ENCODE results near the gene ARL11. TPM values are rescaled to one million over a fixed set of nuclear protein-coding genes. Genes with fewer than 3 reads are reported as not detected.
A peak's percentile ranks its signal among the peaks of the same experiment; 100 is the strongest.
"Not testable (repeated sequence)": the region's sequence is repeated elsewhere in the genome, so short reads cannot be mapped to it uniquely, and the experiment has no call there.

ARL11 gene
- total RNA-seq, 1 donor from 2014 or later, result under 0.01 TPM

- not testable (repeated sequence) for H3K4me3 ChIP-seq (ENCODE audit: low read length in 3 of 3); H3K27ac ChIP-seq (ENCODE audit: low read depth, low read length); H3K36me3 ChIP-seq (ENCODE audit: control insufficient read depth in 3 of 3, insufficient read depth in 3 of 3, low read length in 3 of 3); H3K4me1 ChIP-seq (ENCODE audit: control insufficient read depth in 3 of 3, insufficient read depth in 3 of 3, low read length in 3 of 3); H3K9me3 ChIP-seq (ENCODE audit: control insufficient read depth in 3 of 3, low read length in 3 of 3); H3K9ac ChIP-seq (ENCODE audit: low read depth in 1 of 3, low read length in 3 of 3); H3K27me3 ChIP-seq (ENCODE audit: control insufficient read depth in 3 of 3, insufficient read depth in 3 of 3, low read length in 3 of 3)
Measured at GRCh38 chr13:49612042-49612441, 16.3 kb upstream of the ARL11 start.

DNA sequence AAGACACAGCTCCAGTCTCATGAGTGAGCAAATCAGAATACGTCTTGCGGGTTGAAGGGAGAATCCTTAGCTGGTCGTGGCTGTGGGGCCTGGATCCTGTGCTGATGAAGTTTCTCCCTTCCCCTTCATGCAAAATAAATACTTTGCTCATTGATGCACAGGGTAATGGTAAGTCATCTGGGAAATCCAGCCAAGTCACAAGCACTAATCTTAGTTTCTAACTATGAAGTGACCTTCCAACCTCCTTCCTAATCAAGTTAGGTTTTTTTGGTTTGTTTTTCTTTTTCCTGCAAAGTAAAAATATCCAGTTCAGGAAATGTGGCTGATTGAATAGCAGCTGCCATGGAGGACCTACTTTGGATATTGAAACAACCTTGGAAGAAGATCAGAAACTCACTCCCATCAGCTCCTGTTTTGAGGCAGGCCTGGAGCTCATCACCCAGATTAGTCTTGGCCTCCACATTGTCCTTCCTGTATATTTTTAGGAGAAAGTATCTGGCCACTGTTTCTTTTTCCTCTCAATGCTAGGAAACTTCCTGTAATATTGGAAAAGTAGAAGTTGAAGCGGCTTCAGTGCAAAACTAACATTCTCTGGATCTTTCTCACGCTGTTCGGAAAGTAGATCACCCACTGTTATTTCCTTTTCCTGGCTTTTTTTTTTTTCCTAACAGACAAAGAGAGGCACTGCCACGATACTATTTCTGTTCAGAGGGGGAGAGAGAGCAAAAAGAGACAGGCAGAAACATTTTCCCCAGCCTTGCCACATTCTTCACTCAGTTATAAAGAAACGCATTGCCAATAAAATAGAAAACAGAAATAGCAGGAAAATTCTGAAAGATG is 12.3 kb upstream of the ARL11 start:
- H3K9ac ChIP-seq (ENCODE audit: low read depth in 1 of 3, low read length in 3 of 3), result no peak overlapping the region
- H3K27ac ChIP-seq (ENCODE audit: low read depth, low read length), result peak overlapping the region; percentile 36

DNA sequence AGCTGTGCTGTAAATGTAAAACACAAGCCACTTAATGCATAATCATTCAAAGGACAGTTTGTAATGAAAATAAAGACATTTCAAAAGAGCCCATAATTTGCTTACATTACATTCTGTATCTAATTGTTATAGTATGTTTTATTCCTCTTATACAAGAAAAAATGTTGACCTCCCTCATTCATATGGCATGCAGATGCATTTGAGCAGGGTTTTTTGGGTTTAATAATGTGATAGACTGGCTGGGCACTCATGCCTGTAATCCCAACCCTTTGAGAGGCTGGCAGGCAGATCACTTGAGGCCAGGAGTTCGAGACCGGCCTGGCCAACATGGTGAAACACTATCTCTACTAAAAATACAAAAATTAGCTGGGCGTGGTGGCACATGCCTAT is 11.6 kb upstream of the ARL11 start:
- no peaks in the 10 kb centered on the region for H3K9me3 ChIP-seq (ENCODE audit: control insufficient read depth in 3 of 3, low read length in 3 of 3)
- no peak overlapping the region for H3K9ac ChIP-seq (ENCODE audit: low read depth in 1 of 3, low read length in 3 of 3)
- no peaks in the 10 kb centered on the region for H3K27me3 ChIP-seq (ENCODE audit: control insufficient read depth in 3 of 3, insufficient read depth in 3 of 3, low read length in 3 of 3)
- H3K4me1 ChIP-seq (ENCODE audit: control insufficient read depth in 3 of 3, insufficient read depth in 3 of 3, low read length in 3 of 3), result peaks cover 0 to 4% (median 3%) of the 10 kb centered on the region in 3 donors
- peak overlapping the region; percentile 36 for H3K27ac ChIP-seq (ENCODE audit: low read depth, low read length)
- no peak overlapping the region for H3K4me3 ChIP-seq (ENCODE audit: low read length in 3 of 3)
- H3K36me3 ChIP-seq (ENCODE audit: control insufficient read depth in 3 of 3, insufficient read depth in 3 of 3, low read length in 3 of 3), result no peaks in the 10 kb centered on the region

More for the DNA sequence above, 12.3 kb upstream of the ARL11 start:
- no peaks in the 10 kb centered on the region for H3K27me3 ChIP-seq (ENCODE audit: control insufficient read depth in 3 of 3, insufficient read depth in 3 of 3, low read length in 3 of 3)
- peaks cover 0 to 4% (median 3%) of the 10 kb centered on the region in 3 donors for H3K4me1 ChIP-seq (ENCODE audit: control insufficient read depth in 3 of 3, insufficient read depth in 3 of 3, low read length in 3 of 3)
- no peak overlapping the region for H3K4me3 ChIP-seq (ENCODE audit: low read length in 3 of 3)
- H3K9me3 ChIP-seq (ENCODE audit: control insufficient read depth in 3 of 3, low read length in 3 of 3), result no peaks in the 10 kb centered on the region
- H3K36me3 ChIP-seq (ENCODE audit: control insufficient read depth in 3 of 3, insufficient read depth in 3 of 3, low read length in 3 of 3), result no peaks in the 10 kb centered on the region

GRCh38 chr13:49620170-49620621 is 8.1 kb upstream of the ARL11 start:
- Histone ChIP-seq H3K4me3 (ENCODE audit: low read length in 3 of 3) (peak overlapping the region in 1 of 3 donors; percentile 21), H3K9ac (ENCODE audit: low read depth in 1 of 3, low read length in 3 of 3) (no peak overlapping the region), H3K27me3 (ENCODE audit: control insufficient read depth in 3 of 3, insufficient read depth in 3 of 3, low read length in 3 of 3) (no peaks in the 10 kb centered on the region), H3K36me3 (ENCODE audit: control insufficient read depth in 3 of 3, insufficient read depth in 3 of 3, low read length in 3 of 3) (no peaks in the 10 kb centered on the region), H3K4me1 (ENCODE audit: control insufficient read depth in 3 of 3, insufficient read depth in 3 of 3, low read length in 3 of 3) (peaks cover 0 to 6% (median 3%) of the 10 kb centered on the region in 3 donors), H3K9me3 (ENCODE audit: control insufficient read depth in 3 of 3, low read length in 3 of 3) (no peaks in the 10 kb centered on the region), H3K27ac (ENCODE audit: low read depth, low read length) (no peak overlapping the region)

DNA sequence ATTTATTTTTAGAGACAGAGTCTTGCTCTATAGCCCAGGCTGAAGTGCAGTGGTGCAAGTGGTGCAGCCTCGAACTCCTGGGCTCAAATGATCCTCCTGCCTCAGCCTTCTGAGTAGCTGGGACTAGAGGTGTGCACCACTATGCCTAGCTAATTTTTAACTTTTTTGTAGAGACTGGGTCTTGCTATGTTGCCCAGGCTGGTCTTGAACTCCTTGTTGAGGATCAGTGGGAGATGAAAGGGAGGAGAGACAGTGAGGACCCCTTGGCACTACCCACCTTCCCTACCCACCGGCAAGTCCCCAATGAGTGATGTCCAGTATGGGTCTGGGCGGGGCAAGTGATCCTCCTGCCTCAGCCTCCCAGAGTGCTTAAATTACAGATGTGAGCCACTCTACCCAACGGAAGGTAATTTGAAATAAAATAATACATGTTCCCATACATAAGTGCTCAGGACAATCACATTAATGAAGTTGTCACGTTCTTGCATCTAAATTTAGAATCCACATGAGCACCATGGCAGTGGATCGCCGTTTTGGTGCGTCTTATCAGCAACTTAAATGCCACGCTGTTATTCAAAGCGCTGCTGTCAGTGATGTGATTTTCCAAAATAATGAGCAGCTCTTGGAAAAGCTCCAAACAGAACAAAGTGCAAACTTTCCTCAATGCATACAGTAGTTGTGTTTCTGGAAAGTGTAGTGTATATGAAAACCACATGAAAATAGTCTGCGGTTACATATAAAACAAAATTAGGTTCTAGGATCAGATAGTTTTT is 5.9 kb upstream of the ARL11 start:
- no peak overlapping the region for H3K4me3 ChIP-seq (ENCODE audit: low read length in 3 of 3)
- H3K9ac ChIP-seq (ENCODE audit: low read depth in 1 of 3, low read length in 3 of 3), result no peak overlapping the region
- peaks cover 0 to 3% (median 0%) of the 10 kb centered on the region in 3 donors for H3K4me1 ChIP-seq (ENCODE audit: control insufficient read depth in 3 of 3, insufficient read depth in 3 of 3, low read length in 3 of 3)
- no peaks in the 10 kb centered on the region for H3K9me3 ChIP-seq (ENCODE audit: control insufficient read depth in 3 of 3, low read length in 3 of 3)
- H3K36me3 ChIP-seq (ENCODE audit: control insufficient read depth in 3 of 3, insufficient read depth in 3 of 3, low read length in 3 of 3), result no peaks in the 10 kb centered on the region
- H3K27me3 ChIP-seq (ENCODE audit: control insufficient read depth in 3 of 3, insufficient read depth in 3 of 3, low read length in 3 of 3), result no peaks in the 10 kb centered on the region
- H3K27ac ChIP-seq (ENCODE audit: low read depth, low read length), result no peak overlapping the region

DNA sequence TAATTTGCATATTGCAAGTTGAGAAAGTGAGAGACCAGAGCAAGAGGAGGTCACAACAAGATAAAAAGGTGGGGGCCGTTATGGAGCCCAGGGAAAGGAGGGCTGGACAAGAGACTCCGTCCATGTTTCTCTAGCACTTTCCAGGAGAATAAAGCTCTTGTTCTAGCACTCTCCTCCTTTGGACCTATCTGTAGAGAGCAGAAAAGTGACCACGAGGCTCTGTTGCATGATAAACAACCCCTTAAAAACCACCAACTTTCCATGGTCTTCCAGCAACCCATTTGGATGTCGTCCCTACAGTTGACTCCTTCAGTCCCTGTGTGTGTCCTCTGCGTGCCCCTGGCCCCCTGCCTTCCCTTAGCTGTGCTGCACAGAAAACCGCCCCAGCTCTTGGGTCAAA is 4.1 kb upstream of the ARL11 start:
- H3K27ac ChIP-seq (ENCODE audit: low read depth, low read length), result no peak overlapping the region
- H3K36me3 ChIP-seq (ENCODE audit: control insufficient read depth in 3 of 3, insufficient read depth in 3 of 3, low read length in 3 of 3), result no peaks in the 10 kb centered on the region
- H3K27me3 ChIP-seq (ENCODE audit: control insufficient read depth in 3 of 3, insufficient read depth in 3 of 3, low read length in 3 of 3), result no peaks in the 10 kb centered on the region
- peaks cover 0 to 3% (median 1%) of the 10 kb centered on the region in 3 donors for H3K4me1 ChIP-seq (ENCODE audit: control insufficient read depth in 3 of 3, insufficient read depth in 3 of 3, low read length in 3 of 3)
- no peak overlapping the region for H3K4me3 ChIP-seq (ENCODE audit: low read length in 3 of 3)
- H3K9ac ChIP-seq (ENCODE audit: low read depth in 1 of 3, low read length in 3 of 3), result no peak overlapping the region
- no peaks in the 10 kb centered on the region for H3K9me3 ChIP-seq (ENCODE audit: control insufficient read depth in 3 of 3, low read length in 3 of 3)

DNA sequence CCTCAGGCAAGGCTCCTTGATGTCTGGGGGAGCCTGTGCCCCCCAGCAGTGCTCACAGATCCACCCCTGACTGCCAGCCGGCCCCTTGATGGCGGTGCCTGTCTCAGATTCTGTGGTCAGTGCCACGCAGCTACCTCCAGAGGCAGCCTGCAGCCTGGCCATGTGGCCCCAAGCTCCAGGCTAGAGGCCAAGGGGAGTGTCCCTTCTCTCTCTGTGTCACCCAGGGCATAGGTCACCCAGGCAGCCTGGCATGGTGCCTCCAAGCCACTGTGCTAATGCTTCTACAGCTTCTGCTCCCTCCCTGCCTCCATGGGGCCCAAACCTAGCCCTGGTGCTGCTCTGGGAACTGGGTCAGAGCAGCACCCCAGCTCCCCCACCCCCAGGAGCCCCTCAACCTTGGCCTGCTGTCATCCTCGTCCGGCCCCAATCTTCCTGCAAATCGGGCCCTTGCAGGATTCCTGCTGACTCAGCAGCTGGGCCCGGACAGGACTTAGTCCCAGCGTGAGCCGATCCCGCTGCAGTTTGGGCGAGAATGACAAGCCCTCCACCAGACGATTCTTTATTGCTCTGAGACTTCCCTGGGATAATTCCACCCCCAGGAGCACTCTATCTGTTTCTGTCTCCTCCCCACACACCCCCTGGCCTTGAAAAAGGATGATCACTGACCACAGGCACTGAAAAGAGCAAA is 2.8 kb upstream of the ARL11 start:
- Histone ChIP-seq H3K27ac (ENCODE audit: low read depth, low read length) (no peak overlapping the region), H3K27me3 (ENCODE audit: control insufficient read depth in 3 of 3, insufficient read depth in 3 of 3, low read length in 3 of 3) (no peaks in the 10 kb centered on the region), H3K4me1 (ENCODE audit: control insufficient read depth in 3 of 3, insufficient read depth in 3 of 3, low read length in 3 of 3) (peaks cover 0 to 8% (median 3%) of the 10 kb centered on the region in 3 donors), H3K9me3 (ENCODE audit: control insufficient read depth in 3 of 3, low read length in 3 of 3) (no peaks in the 10 kb centered on the region), H3K36me3 (ENCODE audit: control insufficient read depth in 3 of 3, insufficient read depth in 3 of 3, low read length in 3 of 3) (no peaks in the 10 kb centered on the region), H3K9ac (ENCODE audit: low read depth in 1 of 3, low read length in 3 of 3) (no peak overlapping the region), H3K4me3 (ENCODE audit: low read length in 3 of 3) (no peak overlapping the region)

DNA sequence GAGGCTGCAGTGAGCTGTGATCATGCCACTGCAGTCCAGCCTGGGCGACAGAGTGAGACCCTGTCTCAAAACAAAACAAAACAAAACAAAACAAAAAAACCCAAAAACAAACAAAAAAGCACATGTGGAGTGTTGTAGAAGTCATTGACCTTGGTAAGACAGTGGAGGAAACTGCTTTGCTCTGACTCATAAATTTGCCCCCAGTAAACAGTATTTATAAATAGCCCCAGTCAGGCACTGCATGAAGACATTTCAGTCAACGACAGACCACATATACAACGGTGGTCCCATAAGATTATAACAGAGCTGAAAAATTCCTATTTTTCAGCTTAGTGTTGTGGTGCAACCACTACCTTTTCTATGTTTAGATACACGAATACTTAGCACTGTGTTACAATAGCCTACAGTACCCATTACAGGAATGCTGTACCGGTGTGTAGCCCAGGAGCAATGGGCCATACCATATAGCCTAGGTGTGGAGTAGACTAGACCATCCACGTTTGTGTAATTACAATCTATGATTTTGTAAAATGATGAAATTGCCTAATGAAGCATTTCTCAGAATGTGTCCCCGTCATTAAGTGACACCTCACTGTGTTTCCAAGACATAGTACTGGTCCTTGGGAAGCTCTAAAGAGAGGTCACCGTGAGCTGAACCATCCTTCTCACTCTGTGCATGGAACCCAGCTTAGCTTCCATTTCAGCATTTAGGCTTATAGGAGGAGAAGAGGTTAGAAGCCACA is 1.1 kb downstream of the ARL11 start:
- H3K4me1 ChIP-seq (ENCODE audit: control insufficient read depth in 3 of 3, insufficient read depth in 3 of 3, low read length in 3 of 3), result peaks cover 0 to 8% (median 0%) of the 10 kb centered on the region in 3 donors
- no peak overlapping the region for H3K9ac ChIP-seq (ENCODE audit: low read depth in 1 of 3, low read length in 3 of 3)
- no peaks in the 10 kb centered on the region for H3K9me3 ChIP-seq (ENCODE audit: control insufficient read depth in 3 of 3, low read length in 3 of 3)
- H3K4me3 ChIP-seq (ENCODE audit: low read length in 3 of 3), result peak overlapping the region in 1 of 3 donors; percentile 9
- H3K36me3 ChIP-seq (ENCODE audit: control insufficient read depth in 3 of 3, insufficient read depth in 3 of 3, low read length in 3 of 3), result no peaks in the 10 kb centered on the region
- H3K27ac ChIP-seq (ENCODE audit: low read depth, low read length), result no peak overlapping the region
- no peaks in the 10 kb centered on the region for H3K27me3 ChIP-seq (ENCODE audit: control insufficient read depth in 3 of 3, insufficient read depth in 3 of 3, low read length in 3 of 3)

- H3K36me3 ChIP-seq (ENCODE audit: control insufficient read depth in 3 of 3, insufficient read depth in 3 of 3, low read length in 3 of 3), result no peaks in the 10 kb centered on the region
- no peak overlapping the region for H3K4me3 ChIP-seq (ENCODE audit: low read length in 3 of 3)
- no peaks in the 10 kb centered on the region for H3K27me3 ChIP-seq (ENCODE audit: control insufficient read depth in 3 of 3, insufficient read depth in 3 of 3, low read length in 3 of 3)
- H3K9ac ChIP-seq (ENCODE audit: low read depth in 1 of 3, low read length in 3 of 3), result no peak overlapping the region
- H3K27ac ChIP-seq (ENCODE audit: low read depth, low read length), result no peak overlapping the region
- peaks cover 0 to 8% (median 0%) of the 10 kb centered on the region in 3 donors for H3K4me1 ChIP-seq (ENCODE audit: control insufficient read depth in 3 of 3, insufficient read depth in 3 of 3, low read length in 3 of 3)
- H3K9me3 ChIP-seq (ENCODE audit: control insufficient read depth in 3 of 3, low read length in 3 of 3), result no peaks in the 10 kb centered on the region
Measured at GRCh38 chr13:49629947-49630346, 1.6 kb downstream of the ARL11 start.
